Stimulated activated memory B cell treated with anti-CD40 and anti-IgM and Interleukin-4, amounts not matched to agents 10 μg/mL and 1 μg/mL and 100 μg/mL, for 72 hours (primary cell): ENCODE results near the gene FAM83C.

Source experiments
- ATAC-seq: fragments of 150-1000 bp; cut with Tn5 transposase; 2 replicates; pipeline ENCODE4 v1.10.0; 2021
- H3K27ac Mint-ChIP-seq: one replicate; pipeline ENCODE4 v1.8.0; 2022; ENCODE audit warnings: mild to moderate bottlenecking, mixed read lengths
- H3K27me3 Mint-ChIP-seq: one replicate; pipeline ENCODE4 v1.8.0; 2022; ENCODE audit warnings: mixed read lengths
- H3K36me3 Mint-ChIP-seq: one replicate; pipeline ENCODE4 v1.8.0; 2022; ENCODE audit warnings: mixed read lengths
- H3K4me1 Mint-ChIP-seq: one replicate; pipeline ENCODE4 v1.8.0; 2022; ENCODE audit warnings: mixed read lengths
- H3K4me3 Mint-ChIP-seq: one replicate; pipeline ENCODE4 v1.8.0; 2022; ENCODE audit warnings: mild to moderate bottlenecking, moderate library complexity, mixed read lengths
- H3K9me3 Mint-ChIP-seq: one replicate; pipeline ENCODE4 v1.8.0; 2022; ENCODE audit warnings: mixed read lengths

Gene FAM83C

GRCh38 chr20:35284992-35285805 is 7.0 kb downstream of the FAM83C start:
- ATAC-seq = no peak

DNA sequence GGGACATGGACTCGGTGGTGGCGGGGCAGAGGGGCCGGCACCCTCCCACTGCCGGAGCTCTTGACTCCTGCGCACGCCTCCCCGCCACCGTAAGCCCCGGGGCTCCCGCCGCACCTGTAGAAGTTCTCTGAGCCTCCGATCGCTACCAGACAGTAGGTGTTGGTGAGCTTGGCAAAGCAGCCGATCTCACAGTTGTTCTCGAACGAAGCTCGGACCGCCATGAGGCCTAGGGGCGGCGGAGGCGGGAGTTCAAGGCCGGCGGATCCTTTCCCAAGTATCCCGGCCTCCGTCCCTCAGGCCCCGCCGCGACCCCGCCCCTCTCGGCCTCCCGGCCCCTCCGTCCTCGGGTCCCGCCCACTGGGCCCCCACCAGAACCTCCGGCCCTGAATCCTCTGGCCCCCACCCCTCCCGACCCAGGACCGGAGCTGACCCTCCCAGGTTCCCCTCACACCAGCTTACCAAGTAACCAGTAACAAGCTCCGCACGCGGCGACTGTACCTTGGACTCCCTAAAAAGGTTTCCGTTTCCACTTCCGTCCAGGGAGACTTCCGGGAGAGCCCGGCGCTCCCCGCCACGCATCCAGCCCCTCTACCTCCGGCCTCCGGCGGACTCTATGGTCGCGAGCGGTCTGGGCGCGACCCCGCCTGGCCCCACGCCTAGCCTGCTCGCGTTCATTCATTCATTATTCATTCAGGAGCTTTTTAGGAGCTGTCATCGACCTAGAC is 7.8 kb downstream of the FAM83C start, which contains the start of gene EIF6:
Gene EIF6, minus strand, starts transcription at position 506 of the 725 bp plus-strand sequence. Its CDS starts 285 bp downstream, at position 221.
- Mint-ChIP-seq H3K27ac (peak within 1 kb of the TSS; percentile 89), H3K9me3 (no peaks in the 10 kb centered on the region), H3K36me3 (peaks cover 15% of the 10 kb centered on the region), H3K27me3 (no peaks in the 10 kb centered on the region), H3K4me1 (peaks cover 31% of the 10 kb centered on the region), H3K4me3 (peak within 1 kb of the TSS; percentile 88)
- peak; percentile 92 for ATAC-seq

More at GRCh38 chr20:35284992-35285805, 7.0 kb downstream of the FAM83C start:
- Mint-ChIP-seq H3K9me3 (no peaks in the 10 kb centered on the region), H3K4me3 (peak overlapping the region; percentile 88), H3K27me3 (no peaks in the 10 kb centered on the region), H3K4me1 (peaks cover 27% of the 10 kb centered on the region), H3K27ac (peak overlapping the region; percentile 89), H3K36me3 (peaks cover 8% of the 10 kb centered on the region)

- no peaks in the 10 kb centered on the region for H3K27me3 Mint-ChIP-seq
- H3K27ac Mint-ChIP-seq = peak overlapping the region; percentile 89
- ATAC-seq = no peak
- H3K4me1 Mint-ChIP-seq = peaks cover 31% of the 10 kb centered on the region
- H3K9me3 Mint-ChIP-seq = no peaks in the 10 kb centered on the region
- peak overlapping the region; percentile 88 for H3K4me3 Mint-ChIP-seq
- H3K36me3 Mint-ChIP-seq = peaks cover 23% of the 10 kb centered on the region
These were observed 8.6 kb downstream of the FAM83C start for GRCh38 chr20:35283441-35284266.

GRCh38 chr20:35281506-35282101 is 10.6 kb downstream of the FAM83C start:
- Mint-ChIP-seq H3K4me3 (no peak overlapping the region), H3K36me3 (peaks cover 37% of the 10 kb centered on the region), H3K27ac (no peak overlapping the region), H3K27me3 (no peaks in the 10 kb centered on the region), H3K4me1 (peaks cover 42% of the 10 kb centered on the region), H3K9me3 (no peaks in the 10 kb centered on the region)
- ATAC-seq = no peak

- no peaks in the 10 kb centered on the region for H3K9me3 Mint-ChIP-seq
- no peak for ATAC-seq
- H3K4me1 Mint-ChIP-seq = peaks cover 52% of the 10 kb centered on the region
- peaks cover 37% of the 10 kb centered on the region for H3K36me3 Mint-ChIP-seq
- H3K27ac Mint-ChIP-seq = peak overlapping the region; percentile 99
- no peaks in the 10 kb centered on the region for H3K27me3 Mint-ChIP-seq
- no peak overlapping the region for H3K4me3 Mint-ChIP-seq
These were observed 11.7 kb downstream of the FAM83C start for GRCh38 chr20:35280523-35280922.

DNA sequence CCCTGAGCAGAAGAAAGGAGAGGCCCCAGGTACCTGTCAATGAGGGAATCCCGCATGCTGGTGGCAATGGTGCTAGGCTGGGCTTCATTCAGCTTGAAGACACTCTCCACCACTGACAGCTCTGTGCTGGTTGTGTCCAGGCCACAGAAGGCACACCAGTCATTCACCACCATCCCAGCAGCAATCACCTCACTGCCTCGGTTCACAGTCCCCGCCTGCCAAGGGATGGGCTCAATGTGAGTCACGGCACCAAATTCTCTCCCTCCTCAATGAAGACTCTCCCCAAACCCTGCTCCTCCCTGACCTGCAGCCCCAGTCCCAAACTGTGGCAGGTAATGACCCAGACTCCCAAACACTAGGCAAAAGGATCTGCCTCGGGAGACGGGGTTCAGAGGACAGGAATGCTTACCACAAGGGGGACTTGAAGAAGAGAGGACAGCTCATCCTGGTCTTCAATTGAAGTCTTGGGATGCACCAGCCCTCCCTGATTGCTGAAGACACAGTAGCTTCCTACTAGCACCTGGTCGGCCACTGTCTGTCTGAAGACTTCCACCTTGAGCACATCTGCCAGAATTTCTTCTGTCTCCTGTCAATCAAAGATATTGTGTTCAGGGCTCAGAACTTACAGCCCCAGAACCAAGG is 12.6 kb downstream of the FAM83C start:
- no peaks in the 10 kb centered on the region for H3K27me3 Mint-ChIP-seq
- H3K4me3 Mint-ChIP-seq = no peak overlapping the region
- ATAC-seq = no peak
- H3K36me3 Mint-ChIP-seq = peaks cover 37% of the 10 kb centered on the region
- H3K4me1 Mint-ChIP-seq = peaks cover 46% of the 10 kb centered on the region
- no peaks in the 10 kb centered on the region for H3K9me3 Mint-ChIP-seq
- peak overlapping the region; percentile 99 for H3K27ac Mint-ChIP-seq

DNA sequence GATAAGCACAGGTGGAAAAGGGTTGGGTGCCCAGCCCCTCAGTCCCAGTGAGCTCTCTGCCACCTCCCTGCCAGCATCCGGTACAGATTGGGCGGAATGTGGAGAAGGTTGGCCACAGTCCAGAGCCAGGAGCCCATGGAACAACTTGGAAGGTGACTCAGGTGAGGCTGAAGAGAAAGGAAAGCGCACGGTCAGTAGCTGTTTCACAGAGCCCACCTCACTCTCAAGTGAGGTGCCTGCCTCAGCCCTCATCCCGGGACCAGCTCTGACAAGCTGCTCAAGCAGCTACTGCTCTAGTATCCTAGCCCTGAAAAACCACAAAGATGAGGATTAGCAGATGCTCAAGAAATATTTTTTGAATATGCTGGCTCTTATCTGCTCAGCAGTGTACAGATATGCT is 13.2 kb downstream of the FAM83C start:
- no peak for ATAC-seq
- Mint-ChIP-seq H3K9me3 (no peaks in the 10 kb centered on the region), H3K4me1 (peaks cover 47% of the 10 kb centered on the region), H3K4me3 (no peak overlapping the region), H3K27ac (peak overlapping the region; percentile 99), H3K36me3 (peaks cover 37% of the 10 kb centered on the region), H3K27me3 (no peaks in the 10 kb centered on the region)

DNA sequence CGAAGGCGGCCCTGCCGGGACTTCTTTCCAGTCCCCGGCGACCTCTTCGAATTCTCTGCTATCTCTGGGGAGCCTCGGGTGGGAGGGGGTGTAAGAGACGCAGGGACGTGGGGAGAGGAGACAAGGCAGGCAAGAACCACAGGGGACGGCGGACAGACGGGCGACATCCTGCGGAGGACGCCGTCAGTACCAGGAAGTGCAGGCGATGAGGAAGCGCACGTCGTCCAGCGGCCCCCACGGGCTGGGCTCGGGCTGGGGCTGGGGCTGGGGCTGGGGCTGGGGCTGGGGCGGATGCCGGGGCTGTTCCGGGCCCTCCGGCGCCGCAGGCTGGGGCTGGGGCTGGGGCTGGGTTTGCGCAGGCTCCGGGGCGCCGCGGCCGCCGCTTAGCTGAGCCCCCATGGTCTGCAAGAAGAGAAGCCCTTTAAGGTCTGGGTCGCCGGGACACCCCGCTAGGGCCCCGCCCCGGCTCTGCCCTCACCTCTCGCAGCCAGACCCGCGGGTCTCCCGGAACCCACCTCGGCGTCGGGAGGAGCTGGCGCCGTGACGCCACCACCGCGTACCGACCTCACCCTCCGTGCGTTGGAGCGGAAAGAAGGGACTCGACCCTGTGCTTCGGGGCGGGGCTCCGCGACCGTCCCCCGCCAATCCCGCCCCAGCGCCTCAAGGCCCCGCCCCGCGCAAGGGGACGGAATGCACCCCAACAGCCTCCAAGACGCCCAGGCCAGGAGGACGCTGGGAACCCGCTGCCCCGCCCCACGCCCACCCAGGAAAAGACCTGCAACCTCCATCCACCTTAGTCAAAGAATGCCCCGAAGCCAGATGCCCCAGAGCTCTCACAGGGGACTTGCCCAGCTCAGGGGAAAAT is 14.5 kb downstream of the FAM83C start, which contains the start of gene MMP24OS:
Gene MMP24OS, minus strand, starts transcription at position 592 of the 865 bp plus-strand sequence. Its CDS starts 193 bp downstream, at position 399.
- Mint-ChIP-seq H3K27ac (peak within 1 kb of the TSS; percentile 99), H3K4me3 (peak within 1 kb of the TSS; percentile 99), H3K9me3 (no peaks in the 10 kb centered on the region), H3K27me3 (no peaks in the 10 kb centered on the region), H3K4me1 (peaks cover 46% of the 10 kb centered on the region), H3K36me3 (peaks cover 42% of the 10 kb centered on the region)
- ATAC-seq = peak; percentile 97

GRCh38 chr20:35277127-35277526 is 15.1 kb downstream of the FAM83C start:
- peak overlapping the region; percentile 99 for H3K27ac Mint-ChIP-seq
- H3K4me1 Mint-ChIP-seq = peaks cover 43% of the 10 kb centered on the region
- peaks cover 40% of the 10 kb centered on the region for H3K36me3 Mint-ChIP-seq
- no peak for ATAC-seq
- H3K27me3 Mint-ChIP-seq = no peaks in the 10 kb centered on the region
- H3K9me3 Mint-ChIP-seq = no peaks in the 10 kb centered on the region
- peak overlapping the region; percentile 99 for H3K4me3 Mint-ChIP-seq

GRCh38 chr20:35276408-35276807 is 15.8 kb downstream of the FAM83C start:
- peaks cover 41% of the 10 kb centered on the region for H3K4me1 Mint-ChIP-seq
- no peaks in the 10 kb centered on the region for H3K9me3 Mint-ChIP-seq
- peaks cover 39% of the 10 kb centered on the region for H3K36me3 Mint-ChIP-seq

GRCh38 chr20:35275741-35276251 is 16.4 kb downstream of the FAM83C start:
- ATAC-seq = no peak
- Mint-ChIP-seq H3K9me3 (no peaks in the 10 kb centered on the region), H3K27ac (peak overlapping the region; percentile 99), H3K4me3 (no peak overlapping the region), H3K36me3 (peaks cover 45% of the 10 kb centered on the region), H3K4me1 (peaks cover 45% of the 10 kb centered on the region), H3K27me3 (no peaks in the 10 kb centered on the region)

More at GRCh38 chr20:35276408-35276807, 15.8 kb downstream of the FAM83C start:
- no peak for ATAC-seq
- Mint-ChIP-seq H3K27ac (peak overlapping the region; percentile 99), H3K4me3 (peak overlapping the region; percentile 99), H3K27me3 (no peaks in the 10 kb centered on the region)

DNA sequence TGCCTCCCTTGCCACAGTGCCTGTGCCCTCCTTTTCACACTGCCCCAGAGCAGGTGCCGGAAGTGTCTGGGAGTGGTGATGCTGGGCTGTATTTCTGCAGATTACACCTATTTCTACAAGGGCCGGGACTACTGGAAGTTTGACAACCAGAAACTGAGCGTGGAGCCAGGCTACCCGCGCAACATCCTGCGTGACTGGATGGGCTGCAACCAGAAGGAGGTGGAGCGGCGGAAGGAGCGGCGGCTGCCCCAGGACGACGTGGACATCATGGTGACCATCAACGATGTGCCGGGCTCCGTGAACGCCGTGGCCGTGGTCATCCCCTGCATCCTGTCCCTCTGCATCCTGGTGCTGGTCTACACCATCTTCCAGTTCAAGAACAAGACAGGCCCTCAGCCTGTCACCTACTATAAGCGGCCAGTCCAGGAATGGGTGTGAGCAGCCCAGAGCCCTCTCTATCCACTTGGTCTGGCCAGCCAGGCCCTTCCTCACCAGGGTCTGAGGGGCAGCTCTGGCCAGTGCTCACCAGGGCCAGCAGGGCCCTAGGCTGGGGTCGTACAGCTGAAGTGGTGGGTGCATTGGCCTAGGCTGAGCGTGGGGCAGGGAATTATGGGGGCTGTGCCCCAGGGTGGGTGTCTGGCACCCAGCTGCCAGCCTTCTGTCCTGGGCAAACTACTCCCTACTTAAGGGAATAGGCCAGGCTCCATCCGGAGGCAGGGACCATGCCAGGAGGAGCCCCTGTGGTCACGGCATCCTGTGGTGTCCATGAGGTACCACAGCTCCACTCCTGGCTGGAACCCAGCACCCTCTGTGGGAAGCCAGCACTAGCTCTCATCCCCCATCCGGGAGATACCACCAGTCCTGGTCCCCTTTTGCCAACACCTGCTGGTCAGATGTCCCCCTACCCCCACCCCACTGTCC is 17.8 kb downstream of the FAM83C start:
- no peak for ATAC-seq
- Mint-ChIP-seq H3K4me3 (no peak overlapping the region), H3K27me3 (no peaks in the 10 kb centered on the region), H3K4me1 (peaks cover 45% of the 10 kb centered on the region), H3K9me3 (no peaks in the 10 kb centered on the region), H3K36me3 (peaks cover 46% of the 10 kb centered on the region), H3K27ac (no peak overlapping the region)
